ENCODE results near the gene CTSO.

DNA sequence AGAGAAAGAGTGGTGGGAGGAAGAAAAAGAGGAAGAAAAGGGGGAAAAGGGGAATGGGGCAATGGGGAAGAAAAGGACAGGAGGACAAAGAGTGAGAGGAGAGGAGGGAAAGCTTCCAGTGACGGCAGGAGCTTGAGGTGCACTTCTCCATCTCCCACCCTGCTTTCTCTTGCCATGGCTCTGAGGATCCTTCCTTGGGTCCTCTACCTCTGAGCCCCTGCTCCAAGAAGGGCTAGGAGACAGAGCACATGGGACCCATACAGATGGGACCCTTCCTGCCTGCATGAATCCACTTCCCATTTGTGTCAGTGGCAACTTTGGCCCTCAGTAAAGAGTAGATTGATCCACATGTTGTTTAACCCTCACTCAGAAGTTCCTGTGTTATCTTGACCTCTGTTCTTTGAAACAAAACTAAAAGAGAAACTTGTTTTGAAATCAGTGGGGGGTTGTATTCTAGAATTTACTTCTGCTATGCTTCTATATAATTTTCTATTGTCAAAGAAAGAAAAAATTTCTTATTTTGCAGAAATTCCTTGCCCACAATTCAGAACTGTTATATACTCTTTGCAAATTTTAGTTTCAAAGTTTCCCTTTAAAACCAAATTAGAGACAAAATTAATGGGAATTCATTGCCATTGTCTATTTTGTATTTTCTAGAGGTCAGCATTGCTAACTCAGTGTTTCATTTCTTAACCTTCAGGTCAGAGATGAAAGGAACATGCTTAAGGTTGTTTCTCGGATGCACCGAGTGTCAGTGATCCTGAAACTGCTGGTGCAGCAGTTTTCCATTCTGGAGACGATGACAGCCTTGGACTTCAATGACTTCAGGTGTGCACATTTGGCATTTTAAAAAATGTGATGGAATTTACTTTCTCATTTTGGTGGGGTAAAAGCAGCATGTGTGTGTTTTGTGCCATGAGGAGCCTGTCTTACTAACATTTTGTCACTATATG, 45.2 kb downstream of the CTSO start:
- TF ChIP-seq, protein P1, sequence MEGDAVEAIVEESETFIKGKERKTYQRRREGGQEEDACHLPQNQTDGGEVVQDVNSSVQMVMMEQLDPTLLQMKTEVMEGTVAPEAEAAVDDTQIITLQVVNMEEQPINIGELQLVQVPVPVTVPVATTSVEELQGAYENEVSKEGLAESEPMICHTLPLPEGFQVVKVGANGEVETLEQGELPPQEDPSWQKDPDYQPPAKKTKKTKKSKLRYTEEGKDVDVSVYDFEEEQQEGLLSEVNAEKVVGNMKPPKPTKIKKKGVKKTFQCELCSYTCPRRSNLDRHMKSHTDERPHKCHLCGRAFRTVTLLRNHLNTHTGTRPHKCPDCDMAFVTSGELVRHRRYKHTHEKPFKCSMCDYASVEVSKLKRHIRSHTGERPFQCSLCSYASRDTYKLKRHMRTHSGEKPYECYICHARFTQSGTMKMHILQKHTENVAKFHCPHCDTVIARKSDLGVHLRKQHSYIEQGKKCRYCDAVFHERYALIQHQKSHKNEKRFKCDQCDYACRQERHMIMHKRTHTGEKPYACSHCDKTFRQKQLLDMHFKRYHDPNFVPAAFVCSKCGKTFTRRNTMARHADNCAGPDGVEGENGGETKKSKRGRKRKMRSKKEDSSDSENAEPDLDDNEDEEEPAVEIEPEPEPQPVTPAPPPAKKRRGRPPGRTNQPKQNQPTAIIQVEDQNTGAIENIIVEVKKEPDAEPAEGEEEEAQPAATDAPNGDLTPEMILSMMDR (IDR thresholded peaks at IDR 0.05) = no peak
- TF ChIP-seq ZFX (IDR thresholded peaks at IDR 0.05; ENCODE audit: borderline replicate concordance) = no peak

Measured in 22Rv1 (cell line).